DMS153 treated with DMSO at 0.1 percent for 48 hours (cell line): ENCODE measurements around the gene ZNF277.
"Not testable (repeated sequence)": the region's sequence is repeated elsewhere in the genome, so short reads cannot be mapped to it uniquely, and the experiment has no call there.

Experiments
- DNase-seq: peaks from one replicate; lab custom pipeline; 2025; ENCODE audit not compliant: unreplicated experiment; lab: John Stamatoyannopoulos, UW

Gene ZNF277

GRCh38 chr7:112207765-112208164, 1.3 kb downstream of the ZNF277 start:
- DNase-seq, result no peak

- DNase-seq, result no peak
Measured at GRCh38 chr7:112211348-112211907, 4.9 kb downstream of the ZNF277 start.

- no peak for DNase-seq
Measured at GRCh38 chr7:112212571-112212970, 6.1 kb downstream of the ZNF277 start.

DNA sequence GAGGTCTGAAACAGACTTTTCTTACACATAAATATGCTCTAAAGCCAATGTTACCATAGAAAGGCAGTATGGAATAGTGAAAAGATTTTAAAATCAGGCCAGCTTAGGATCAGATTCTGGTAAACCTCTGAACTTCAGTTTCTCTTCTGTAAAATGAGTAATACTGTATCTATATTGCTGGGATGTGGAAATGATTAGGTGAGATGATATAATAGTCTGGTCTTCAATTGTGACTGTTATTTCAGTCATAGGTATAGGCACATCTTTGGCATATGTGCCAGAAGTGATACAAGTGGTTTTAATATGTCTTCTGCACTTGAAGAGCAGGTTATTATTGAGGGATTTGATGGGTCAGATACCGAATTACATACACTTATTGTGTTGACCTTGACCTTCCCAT, 7.2 kb downstream of the ZNF277 start:
- DNase-seq, result no peak

DNA sequence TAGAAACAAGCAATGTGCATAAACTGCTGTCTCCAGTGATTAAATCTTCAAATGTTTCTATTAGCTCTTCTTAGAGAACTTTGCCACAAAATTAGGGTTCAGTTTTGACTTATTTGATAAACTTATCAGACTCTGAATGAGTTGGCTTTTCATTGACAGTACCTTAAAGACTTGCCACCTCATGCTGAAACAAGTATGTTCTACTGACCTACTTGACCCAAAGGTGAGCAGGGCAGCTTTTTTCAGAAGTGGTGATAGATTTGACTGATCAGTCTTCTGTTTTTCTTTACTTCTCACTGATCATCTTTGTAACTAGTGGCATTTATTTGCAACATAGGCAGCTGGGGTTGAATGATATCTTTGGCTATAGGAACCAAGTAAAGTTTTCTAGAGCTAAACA, 7.8 kb downstream of the ZNF277 start:
- no peak for DNase-seq

- DNase-seq, result no peak
Measured at GRCh38 chr7:112214883-112215282, 8.4 kb downstream of the ZNF277 start.

GRCh38 chr7:112215787-112216186, 9.3 kb downstream of the ZNF277 start:
- DNase-seq, result no peak

DNA sequence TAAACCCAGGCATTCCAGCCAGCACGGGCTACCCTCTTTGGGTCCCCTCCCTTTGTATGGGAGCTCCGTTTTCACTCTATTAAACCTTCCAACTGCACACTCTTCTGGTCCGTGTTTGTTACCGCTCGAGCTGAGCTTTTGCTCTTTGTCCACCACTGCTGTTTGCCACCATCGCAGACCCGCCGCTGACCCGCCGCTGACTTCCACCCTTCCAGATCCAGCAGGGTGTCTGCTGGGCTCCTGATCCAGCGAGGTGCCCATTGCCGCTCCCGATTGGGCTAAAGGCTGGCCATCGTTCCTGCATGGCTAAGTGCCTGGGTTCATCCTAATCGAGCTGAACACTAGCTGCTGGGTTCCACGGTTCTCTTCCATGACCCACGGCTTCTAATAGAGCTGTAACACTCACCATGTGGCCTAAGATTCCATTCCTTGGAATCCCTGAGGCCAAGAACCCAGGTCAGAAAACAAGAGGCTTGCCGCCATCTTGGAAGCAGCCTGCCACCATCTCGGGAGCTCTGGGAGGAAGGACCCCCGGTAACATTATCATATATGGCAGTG, 14.5 kb downstream of the ZNF277 start:
- no peak for DNase-seq

DNA sequence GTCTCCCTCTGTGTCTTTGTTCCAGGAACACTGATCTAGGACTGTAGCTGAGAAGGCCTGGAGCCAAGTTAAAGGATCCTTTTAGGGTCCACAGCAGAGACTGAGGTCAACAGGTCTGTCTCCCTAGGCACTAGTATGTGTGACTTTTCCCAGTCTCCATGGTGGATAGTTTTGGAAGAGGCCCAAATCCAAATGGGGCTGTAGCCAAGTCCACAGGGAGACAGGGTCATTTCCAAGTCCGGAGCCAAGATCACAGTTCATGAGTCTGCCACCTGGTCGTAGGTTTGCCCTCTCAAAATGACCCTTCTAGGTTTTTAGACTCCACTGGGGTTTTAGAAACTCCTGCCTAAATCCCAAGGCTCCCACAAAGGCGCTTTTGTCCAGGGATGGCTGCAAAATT, 16.8 kb downstream of the ZNF277 start:
- no peak for DNase-seq

GRCh38 chr7:112224186-112224585, 17.7 kb downstream of the ZNF277 start:
- no peak for DNase-seq

- no peak for DNase-seq
Measured at GRCh38 chr7:112225006-112225405, 18.5 kb downstream of the ZNF277 start.

DNA sequence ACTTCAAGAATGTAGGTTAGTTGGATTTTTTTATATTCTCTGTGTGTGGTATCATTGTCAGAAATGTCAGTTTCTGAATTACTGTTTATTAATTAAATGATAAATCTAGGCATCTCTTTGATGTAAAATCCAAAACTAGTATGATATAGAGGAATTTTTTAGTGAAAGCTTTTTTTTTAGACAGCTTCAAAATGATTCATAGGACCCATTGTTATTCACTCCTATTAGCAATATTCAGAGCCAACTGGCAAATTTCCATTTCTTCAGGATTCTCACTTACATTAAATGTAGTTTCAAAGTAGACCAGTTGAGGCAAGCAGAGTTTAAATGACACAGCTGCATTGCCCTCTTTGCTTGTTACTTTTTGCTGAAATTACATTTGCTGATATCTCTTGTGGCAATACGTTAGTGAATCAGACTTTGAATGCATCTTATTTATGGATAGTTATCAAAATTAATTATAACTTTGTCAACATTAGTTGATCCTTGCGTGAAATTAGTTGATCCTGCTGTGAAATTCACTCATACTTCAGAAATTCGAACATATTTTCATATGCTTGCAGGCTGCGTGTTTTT, 20.3 kb downstream of the ZNF277 start:
- DNase-seq, result no peak

- DNase-seq, result no peak
Measured at GRCh38 chr7:112228632-112229031, 22.1 kb downstream of the ZNF277 start.

DNA sequence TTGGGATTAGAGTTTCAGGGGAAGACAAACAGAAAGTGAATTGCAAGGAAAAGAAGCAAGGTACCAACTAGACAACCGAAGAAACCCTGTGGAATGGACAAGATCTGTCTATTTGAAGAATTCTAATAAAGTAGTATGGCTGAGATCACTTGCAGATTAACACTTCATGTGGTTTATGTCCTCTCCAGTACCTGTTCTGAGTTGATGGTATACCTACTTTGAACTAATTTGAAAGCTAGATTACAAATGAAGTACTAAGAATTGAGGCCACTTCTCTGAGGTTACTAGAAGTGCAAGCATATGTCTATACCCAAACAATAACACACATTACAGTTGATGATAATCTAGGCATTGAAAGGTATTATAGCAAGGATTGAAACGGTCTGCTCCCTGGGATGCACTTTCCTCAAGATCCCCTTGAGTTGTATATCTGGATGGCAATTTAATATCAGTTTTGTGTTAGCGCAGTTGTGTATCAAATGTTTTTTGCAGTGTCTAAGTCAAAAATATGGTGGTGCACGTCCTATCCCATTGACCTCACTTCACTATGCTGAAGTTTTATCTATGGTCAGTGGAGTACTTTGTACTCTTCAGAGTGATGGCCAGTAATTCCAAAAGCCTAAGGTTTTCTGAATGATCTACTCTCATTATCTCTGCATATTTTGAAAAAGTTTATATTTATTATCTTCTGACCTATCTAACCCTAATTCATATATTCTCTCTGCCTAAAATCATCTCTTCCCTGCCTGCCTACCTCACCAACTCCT, 25.9 kb downstream of the ZNF277 start:
- DNase-seq, result no peak

DNA sequence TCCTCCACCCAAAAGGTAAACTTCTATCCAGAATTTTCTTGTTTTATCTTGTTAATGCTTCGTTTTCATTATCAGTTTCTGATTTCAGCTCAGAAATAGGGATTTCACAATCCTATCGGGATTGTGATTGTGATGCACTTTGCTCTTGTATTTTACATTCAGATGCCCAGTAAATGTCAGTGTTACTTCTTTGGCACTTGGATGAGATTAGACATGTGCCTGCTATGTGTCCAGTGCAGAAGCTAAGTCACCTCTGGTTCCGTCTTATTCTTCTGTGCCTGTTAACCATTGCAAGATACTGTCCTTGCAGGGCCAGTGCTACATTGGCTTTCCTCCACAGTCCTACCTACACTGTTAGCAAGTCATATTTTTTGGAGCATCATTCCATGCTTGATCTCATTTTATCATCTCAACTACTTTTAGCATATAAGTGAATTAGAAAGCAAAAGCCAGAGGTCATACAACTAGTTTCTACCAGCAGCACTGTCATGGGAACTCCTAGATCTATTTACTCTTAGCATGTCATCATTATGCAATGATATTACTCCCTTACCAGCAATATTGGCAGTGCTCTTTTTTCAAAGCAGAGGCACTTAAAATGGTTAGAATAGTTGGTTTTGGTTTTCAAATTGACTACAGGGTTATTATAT, 26.7 kb downstream of the ZNF277 start:
- no peak for DNase-seq

DNA sequence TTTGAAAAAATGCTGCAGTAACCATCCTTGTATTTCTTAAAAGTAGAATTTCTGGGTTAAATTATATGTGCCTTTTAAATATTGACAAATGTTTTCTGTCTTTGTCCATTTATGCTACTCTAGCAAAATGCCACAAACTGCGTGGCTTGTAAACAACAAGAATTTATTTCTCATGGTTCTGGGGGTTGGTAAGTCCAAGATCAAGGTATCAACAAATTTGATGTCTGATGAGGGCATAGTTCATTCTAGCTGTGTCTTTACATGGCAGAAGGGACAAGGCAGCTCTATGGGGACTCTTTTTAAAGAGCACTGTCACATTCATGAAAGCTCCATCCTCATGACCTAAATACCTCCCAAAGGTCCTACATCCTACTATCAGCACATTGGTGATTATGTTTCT, 27.7 kb downstream of the ZNF277 start:
- no peak for DNase-seq

GRCh38 chr7:112236597-112236996, 30.1 kb downstream of the ZNF277 start:
- no peak for DNase-seq

DNA sequence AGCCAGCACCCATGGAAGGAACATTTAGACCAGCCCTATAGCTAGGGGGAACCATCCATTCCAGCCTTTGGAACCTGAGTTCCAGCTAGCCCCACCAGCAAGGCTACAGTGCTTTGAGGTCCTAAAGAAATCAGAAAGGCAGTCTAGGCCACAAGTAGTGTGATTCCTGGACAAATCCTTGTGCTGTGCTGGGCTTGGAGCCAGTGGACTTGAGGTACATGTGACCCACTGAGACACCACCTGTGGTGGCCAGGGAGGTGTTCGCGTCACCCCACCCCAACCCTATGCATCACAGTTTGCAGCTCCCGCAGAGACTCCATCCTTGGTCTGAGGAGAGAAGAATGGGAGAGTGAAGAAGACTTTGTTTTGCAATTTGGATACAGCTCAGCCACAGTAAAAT, 31.8 kb downstream of the ZNF277 start:
- no peak for DNase-seq

- DNase-seq, result no peak
Measured at GRCh38 chr7:112238852-112239610, 32.5 kb downstream of the ZNF277 start.

GRCh38 chr7:112248598-112248997, 42.1 kb downstream of the ZNF277 start:
- DNase-seq, result no peak

DNA sequence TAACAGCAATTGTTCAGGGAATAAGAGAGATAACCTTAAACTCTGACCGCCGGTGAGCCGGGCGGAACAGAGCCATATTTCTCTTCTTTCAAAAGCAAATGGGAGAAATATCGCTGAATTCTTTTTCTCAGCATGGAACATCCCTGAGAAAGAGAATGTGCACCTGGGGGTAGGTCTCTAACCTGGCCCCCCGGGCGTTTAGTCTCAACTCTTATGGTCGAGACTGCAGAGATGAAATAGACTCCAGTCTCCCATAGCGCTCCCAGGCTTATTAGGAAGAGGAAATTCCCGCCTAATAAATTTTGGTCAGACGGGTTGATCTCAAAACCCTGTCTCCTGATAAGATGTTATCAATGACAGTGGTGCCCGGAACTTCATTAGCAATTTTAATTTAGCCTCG, 43.5 kb downstream of the ZNF277 start:
- not testable (repeated sequence) for DNase-seq
